AG09309 (cell line): ENCODE results near the gene MIA2.
"Not testable (repeated sequence)": the region's sequence is repeated elsewhere in the genome, so short reads cannot be mapped to it uniquely, and the experiment has no call there.

Experiments used
- DNase-seq: peaks from one replicate; pipeline ENCODE4 v3.0.0-alpha.2; 2010; ENCODE audit warnings: low read depth
- H3K4me3 ChIP-seq: 2 replicates; pipeline ENCODE4 v1.5.1; 2011; ENCODE audit warnings: mild to moderate bottlenecking, low read depth, low read length, moderate library complexity; ENCODE audit not compliant: control insufficient read depth
- CTCF ChIP-seq: IDR thresholded peaks from 2 replicates; pipeline ENCODE4 v1.5.1; 2011; ENCODE audit warnings: mild to moderate bottlenecking, low read depth, low read length, inconsistent platforms; ENCODE audit not compliant: insufficient read depth, control insufficient read depth; ENCODE audit errors: missing control alignments

The MIA2 gene

GRCh38 chr14:39339003-39339402 is 105.3 kb downstream of the MIA2 start:
- DNase-seq: no peak
- no peak for TF ChIP-seq CTCF
- no peak overlapping the region for H3K4me3 ChIP-seq

- DNase-seq, H3K4me3 ChIP-seq: not testable (repeated sequence)
These were observed 107.4 kb downstream of the MIA2 start for GRCh38 chr14:39341126-39341525.

DNA sequence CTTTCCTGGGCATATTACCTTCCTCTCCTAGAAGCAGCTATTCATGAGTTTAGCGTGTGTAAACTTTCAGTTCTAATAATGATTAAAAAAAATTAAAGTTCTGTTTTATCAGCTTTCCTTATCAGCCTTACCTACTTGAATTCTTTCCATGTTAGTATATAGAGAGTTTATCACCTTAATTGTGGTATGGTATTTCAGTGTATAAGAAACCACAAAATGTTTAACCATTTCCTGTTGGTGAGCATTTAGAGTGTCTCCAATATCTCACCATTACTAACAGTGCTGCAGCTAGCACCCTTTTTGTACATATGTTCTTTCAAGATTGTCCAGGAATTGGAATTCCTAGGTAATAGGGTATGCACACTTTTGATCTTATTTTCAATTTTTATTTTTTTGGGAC is 109.1 kb downstream of the MIA2 start:
- no peak overlapping the region for H3K4me3 ChIP-seq
- DNase-seq: no peak
- no peak for TF ChIP-seq CTCF

DNA sequence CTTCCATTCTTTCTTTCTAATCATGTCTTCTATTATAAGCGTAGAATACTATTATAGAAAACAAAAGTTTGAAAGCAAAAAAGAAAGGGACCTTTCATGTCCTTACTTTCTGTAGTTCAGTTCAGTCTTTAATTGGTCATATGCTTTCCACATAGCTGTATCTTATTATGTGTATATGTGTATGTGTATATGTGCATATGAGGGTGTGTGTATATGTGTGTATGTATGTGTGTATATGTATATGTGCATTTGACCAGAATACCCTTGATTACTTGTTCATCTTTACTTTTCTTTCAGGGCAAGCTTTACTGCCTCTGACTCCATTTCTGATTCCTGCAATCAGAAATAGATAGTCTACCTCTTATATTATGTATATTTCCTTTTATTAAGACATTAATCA is 109.9 kb downstream of the MIA2 start:
- DNase-seq: no peak
- TF ChIP-seq CTCF: no peak
- no peak overlapping the region for H3K4me3 ChIP-seq

DNA sequence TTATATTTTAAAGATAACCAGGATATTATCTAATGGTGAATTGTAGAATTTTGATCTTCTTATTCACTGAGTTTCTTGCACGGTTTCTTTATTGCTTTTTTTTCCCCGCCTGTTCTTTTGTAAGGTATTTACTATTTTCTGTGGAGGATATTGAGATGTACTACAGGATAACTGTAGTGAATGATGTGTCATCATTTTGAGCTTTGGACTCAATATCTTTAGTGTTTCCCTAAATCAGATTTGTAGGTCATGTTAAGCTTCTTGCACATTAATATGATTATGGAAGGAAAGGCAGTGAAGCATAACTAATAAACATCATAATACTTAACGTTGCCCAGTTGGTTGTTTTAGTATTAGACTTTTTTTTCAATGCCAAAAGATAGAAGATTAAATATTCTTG is 117.2 kb downstream of the MIA2 start:
- H3K4me3 ChIP-seq: no peak overlapping the region
- no peak for DNase-seq
- no peak for TF ChIP-seq CTCF

- DNase-seq: no peak
- no peak overlapping the region for H3K4me3 ChIP-seq
- TF ChIP-seq CTCF: no peak
These were observed 118.0 kb downstream of the MIA2 start for GRCh38 chr14:39351708-39352107.

GRCh38 chr14:39359069-39359468 is 125.4 kb downstream of the MIA2 start:
- not testable (repeated sequence) for DNase-seq, H3K4me3 ChIP-seq

DNA sequence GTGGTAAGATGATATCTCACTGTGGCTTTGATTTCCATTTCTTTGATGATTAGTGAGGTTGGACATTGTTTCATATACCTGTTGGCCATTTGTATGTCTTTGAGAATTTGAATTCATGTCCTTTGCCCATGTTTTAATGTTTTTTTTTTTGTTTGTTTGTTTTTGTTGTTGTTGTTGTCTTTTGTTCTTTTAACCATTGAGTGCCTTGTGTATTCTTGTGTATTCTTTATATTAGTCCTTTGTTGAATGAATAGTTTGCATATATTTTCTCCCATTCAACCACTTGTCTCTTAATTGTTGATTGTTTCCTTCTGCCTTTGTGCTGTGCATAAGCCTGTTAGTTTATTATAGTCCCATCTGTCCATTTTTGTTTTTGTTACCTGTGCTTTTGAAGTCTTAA is 126.6 kb downstream of the MIA2 start:
- no peak for TF ChIP-seq CTCF
- no peak overlapping the region for H3K4me3 ChIP-seq
- DNase-seq: no peak

DNA sequence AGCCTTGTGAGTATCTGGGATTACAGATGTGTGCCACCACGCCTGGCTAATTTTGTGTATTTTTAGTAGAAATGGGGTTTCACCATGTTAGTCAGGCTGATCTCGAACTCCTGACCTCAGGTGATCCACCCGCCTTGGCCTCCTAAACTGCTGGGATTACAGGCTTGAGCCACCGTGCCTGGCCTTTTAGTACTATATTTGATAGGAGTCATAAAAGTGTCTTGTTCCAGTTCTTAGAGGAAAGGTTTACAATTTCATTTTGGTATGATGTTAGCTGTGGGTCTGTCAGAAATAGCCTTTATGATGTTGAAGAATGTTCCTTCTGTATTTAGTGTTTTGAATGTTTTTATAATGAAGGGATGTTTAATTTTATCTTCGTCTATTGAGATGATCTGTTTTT is 127.8 kb downstream of the MIA2 start:
- DNase-seq, H3K4me3 ChIP-seq: not testable (repeated sequence)
